Heart left ventricle (tissue), 16 donors: ENCODE measurements around the gene PCBP4. TPM values are rescaled to one million over a fixed set of nuclear protein-coding genes. Genes with fewer than 3 reads are reported as not detected.

Source experiments
- ATAC-seq, 4 donors: fragments of 200-7000 bp; cut with Tn5 transposase; one replicate each; pipeline ENCODE4 v1.9.1; 2020 to 2022; ENCODE audit warnings: moderate library complexity in 4 of 4, mild to moderate bottlenecking in 3 of 4, moderate number of reproducible peaks in 1 of 4
- DNase-seq, 5 donors: peaks; one replicate each; pipeline ENCODE4 v3.0.0-alpha.2; 2020
- H3K27ac ChIP-seq, 12 donors: fragments of 200-600 bp; sonication (generic) in 4 of 12; one replicate each; pipeline versions ENCODE4 v1.5.0 to v1.8.0; 2016 to 2022; ENCODE audit warnings: mild to moderate bottlenecking in 2 of 12
- H3K27me3 ChIP-seq, 9 donors: fragments of 200-600 bp; sonication (generic) in 2 of 9; one replicate each; pipeline versions ENCODE4 v1.5.1 to v1.8.0; 2016 to 2022; ENCODE audit warnings: mild to moderate bottlenecking in 3 of 9
- H3K36me3 ChIP-seq, 9 donors: fragments of 200-600 bp; sonication (generic) in 2 of 9; one replicate each; pipeline versions ENCODE4 v1.5.0 to v1.8.0; 2018 to 2022; ENCODE audit warnings: mild to moderate bottlenecking in 2 of 9
- H3K4me1 ChIP-seq, 12 donors: fragments of 200-600 bp; sonication (generic) in 4 of 12; one replicate each; pipeline versions ENCODE4 v1.5.0 to v1.8.0; 2016 to 2022; ENCODE audit warnings: mild to moderate bottlenecking in 3 of 12
- H3K4me3 ChIP-seq, 12 donors: fragments of 200-600 bp; sonication (generic) in 4 of 12; one replicate each; pipeline versions ENCODE4 v1.5.0 to v1.8.0; 2017 to 2022; ENCODE audit warnings: mild to moderate bottlenecking in 9 of 12, moderate library complexity in 4 of 12
- H3K9me3 ChIP-seq, 12 donors: fragments of 200-600 bp; sonication (generic) in 4 of 12; one replicate each; pipeline versions ENCODE4 v1.5.0 to v1.8.0; 2016 to 2022; ENCODE audit warnings: mild to moderate bottlenecking in 1 of 12
- CTCF ChIP-seq, 12 donors: fragments of 200-600 bp; sonication (generic) in 4 of 12; IDR thresholded peaks; one replicate each; pipeline versions ENCODE4 v1.5.0 to v1.8.0; 2018 to 2022; ENCODE audit warnings: antibody characterized with exemption in 12 of 12, mild to moderate bottlenecking in 5 of 12
- POLR2A ChIP-seq, 2 donors: fragments of 450-650 bp; IDR thresholded peaks; one replicate each; pipeline ENCODE4 v1.6.1; 2017; ENCODE audit warnings: antibody characterized with exemption in 2 of 2, mild to moderate bottlenecking in 2 of 2, moderate library complexity in 2 of 2
- WGBS, 4 donors: extraction: QIAGEN DNeasy Blood & Tissue Kit in 2 of 4; methylation state at CpG; one replicate each; pipeline versions ENCODE4 v1.1.5 to v1.1.7; 2013 to 2018; 5-methylcytosine and 5-hydroxymethylcytosine counted together
- intact Hi-C, 10 donors: fragments of 100-400 bp; cut with DNase I; formaldehyde crosslinking; loops; one replicate each; pipeline versions ENCODE4 v1.11.1 to v1.14.2; 2022
- polyA plus RNA-seq, 2 donors: library from polyadenylated mRNA; stranded (reverse); fragments of 200-250 nt; gene quantifications; one replicate each; pipeline ENCODE4 v1.2.3, GENCODE V29; 2013
- total RNA-seq, 9 donors: library from RNA; depleted of rRNA in 2 of 9; stranded (reverse); fragments of >200 nt in 2 of 9; fragmentation: NEBNext Ultra II Directional in 3 of 9; extraction: Animal tissue kit (Norgen Biotek cat#: 25700) in 3 of 9; gene quantifications; one replicate each; pipeline versions ENCODE4 v1.1.0 to v1.2.4, GENCODE V29; 2016 to 2023
- donor health status: ischemic (EF 13 %, LVEDD 7.1; RV severe dilation, severe dysfunction).
- donor health status: healthy with polysubstance abuse.
- donor health status: DM: no; HTN: yes; CAD: no.
- donor health status: DM: no; HTN: no; CAD: no.
- donor health status: ischemic (EF 25% LVEDD 6.9; RV normal size, moderate dysfunction).
- donor health status: ischemic (EF 25% LVEDD 5.7; RV mildly dilated, moderate dysfunction).
- donor health status: healthy.
- donor health status: DM: yes; HTN: yes; CAD: no.
- donor health status: ischemic (EF 35%, LVEDD 5.7; RV mildly dilated, moderate dysfunction).
- donor health status: nonischemic (EF 11% LVEDD 7.7; RV severe dilation, severe dysfunction).
- donor health status: DM: yes; HTN: yes; CAD: no.
- donor health status: PGD.
- donor health status: ischemic (EF 29% LVEDD 5.4; RV normal size, mild dysfunction).
- donor health status: nonischemic (EF 23%, LVEDD 6.1; RV moderate dilation, normal function).

The PCBP4 gene
- total and polyA plus RNA-seq, 11 donors: 55.4 to 149 (median 64.8) TPM

- H3K27ac ChIP-seq: peak overlapping the region; percentile 83 to 98 (median 96)
- peaks cover 0 to 10% (median 0%) of the 10 kb centered on the region in 9 donors for H3K36me3 ChIP-seq
- no peaks in the 10 kb centered on the region for H3K9me3 ChIP-seq
- peak in 3 of 5 donors; percentile 44 to 53 (median 49) for DNase-seq
- peaks cover 3 to 82% (median 36%) of the 10 kb centered on the region in 12 donors for H3K4me1 ChIP-seq
- WGBS, 4 donors: 19 to 22% (median 20%) methylated on average over 6 to 11 of the region's 11 CpGs
- ATAC-seq: peak in 3 of 4 donors; percentile 2 to 17 (median 12)
- H3K4me3 ChIP-seq: peak overlapping the region; percentile 69 to 97 (median 84)
- intact Hi-C loops: loop anchor here in 1 of 10 donors (10.0 kb wide), 1 partner anchor 1613 kb away; the partner anchor contains the start of genes CYB561D2, NPRL2 and TMEM115
- no peaks in the 10 kb centered on the region for H3K27me3 ChIP-seq
- TF ChIP-seq CTCF (IDR thresholded peaks at IDR 0.05) (no peak), POLR2A (IDR thresholded peaks at IDR 0.05) (no peak)
Observed at GRCh38 chr3:51968170-51968775, 1.0 kb upstream of the PCBP4 start.

DNA sequence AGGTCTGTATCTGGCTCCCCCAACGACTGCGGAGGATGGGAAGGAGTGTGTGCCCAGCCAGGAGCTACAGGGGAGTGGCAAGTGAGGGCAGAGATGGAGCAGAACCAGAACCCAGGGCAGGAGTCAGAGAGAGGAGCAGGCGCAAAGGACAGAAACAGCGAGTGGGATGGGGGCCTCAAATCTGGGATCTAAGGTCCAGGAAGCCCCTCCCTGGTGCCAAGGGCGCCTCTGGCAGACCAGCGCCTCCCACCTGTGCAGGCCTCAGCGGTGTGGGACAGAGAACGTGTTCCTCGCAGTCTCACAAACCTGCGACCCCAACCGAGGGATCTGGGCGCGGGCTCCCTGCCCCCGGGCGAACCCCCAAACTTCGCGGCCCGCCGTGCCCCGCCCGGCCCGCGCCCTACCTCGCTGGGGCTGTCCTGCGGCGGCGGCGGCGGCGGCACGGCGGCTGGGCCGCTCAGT lies 301 bp downstream of the PCBP4 start:
- WGBS, 4 donors: 2 to 7% (median 5%) methylated on average over 7 to 33 of the region's 33 CpGs
- intact Hi-C loops: loop anchor here in 1 of 10 donors (10.0 kb wide), 1 partner anchor 1612 kb away; the partner anchor contains the start of genes CYB561D2, NPRL2 and TMEM115
- H3K27me3 ChIP-seq: no peaks in the 10 kb centered on the region
- peak overlapping the region; percentile 69 to 98 (median 96) for H3K27ac ChIP-seq
- H3K9me3 ChIP-seq: no peaks in the 10 kb centered on the region
- ATAC-seq (peak in 3 of 4 donors; percentile 0 to 4 (median 2)), DNase-seq (no peak)
- peaks cover 0 to 10% (median 0%) of the 10 kb centered on the region in 9 donors for H3K36me3 ChIP-seq
- peak overlapping the region; percentile 72 to 97 (median 84) for H3K4me3 ChIP-seq
- peaks cover 3 to 87% (median 44%) of the 10 kb centered on the region in 12 donors for H3K4me1 ChIP-seq
- TF ChIP-seq CTCF (IDR thresholded peaks at IDR 0.05) (no peak), POLR2A (IDR thresholded peaks at IDR 0.05) (peak in 1 of 2 donors; percentile 49)

- no peaks in the 10 kb centered on the region for H3K9me3 ChIP-seq
- peak overlapping the region in 11 of 12 donors; percentile 69 to 98 (median 96) for H3K27ac ChIP-seq
- TF ChIP-seq POLR2A (IDR thresholded peaks at IDR 0.05): no peak
- TF ChIP-seq CTCF (IDR thresholded peaks at IDR 0.05): no peak
- H3K36me3 ChIP-seq: peaks cover 0 to 9% (median 0%) of the 10 kb centered on the region in 9 donors
- ATAC-seq (peak in 1 of 4 donors; percentile 0), DNase-seq (no peak)
- H3K4me3 ChIP-seq: peak overlapping the region; percentile 72 to 97 (median 84)
- WGBS, 4 donors: 59 to 74% (median 65%) methylated on average over 2 to 5 of the region's 5 CpGs
- intact Hi-C loops: loop anchor here in 1 of 10 donors (10.0 kb wide), 1 partner anchor 1612 kb away; the partner anchor contains the start of genes CYB561D2, NPRL2 and TMEM115
- H3K27me3 ChIP-seq: no peaks in the 10 kb centered on the region
- peaks cover 3 to 89% (median 46%) of the 10 kb centered on the region in 12 donors for H3K4me1 ChIP-seq
Observed at GRCh38 chr3:51966486-51966885, 768 bp downstream of the PCBP4 start.

GRCh38 chr3:51966016-51966415 lies 1.2 kb downstream of the PCBP4 start:
- WGBS, 4 donors: 55 to 83% (median 70%) methylated on average over 2 of the region's 2 CpGs
- TF ChIP-seq POLR2A (IDR thresholded peaks at IDR 0.05) (no peak), CTCF (IDR thresholded peaks at IDR 0.05) (no peak)
- Histone ChIP-seq H3K36me3 (peaks cover 0 to 5% (median 0%) of the 10 kb centered on the region in 9 donors), H3K4me1 (peaks cover 3 to 90% (median 49%) of the 10 kb centered on the region in 12 donors), H3K9me3 (no peaks in the 10 kb centered on the region), H3K27me3 (no peaks in the 10 kb centered on the region), H3K27ac (peak overlapping the region in 6 of 12 donors; percentile 91 to 98 (median 96)), H3K4me3 (peak overlapping the region in 11 of 12 donors; percentile 72 to 97 (median 84))
- no peak for ATAC-seq
- DNase-seq: no peak
- intact Hi-C loops: loop anchor here in 1 of 10 donors (10.0 kb wide), 1 partner anchor 1611 kb away; the partner anchor contains the start of genes CYB561D2, NPRL2 and TMEM115
